GM19023 (cell line): ENCODE measurements around the gene HOOK2.
"Not testable (repeated sequence)": the region's sequence is repeated elsewhere in the genome, so short reads cannot be mapped to it uniquely, and the experiment has no call there.

Experiments used
- ATAC-seq: cut with Tn5 transposase; IDR thresholded peaks from one replicate; pipeline ENCODE4 v1.9.1; 2021; ENCODE audit warnings: mild to moderate bottlenecking, moderate library complexity; ENCODE audit not compliant: unreplicated experiment

HOOK2 gene

DNA sequence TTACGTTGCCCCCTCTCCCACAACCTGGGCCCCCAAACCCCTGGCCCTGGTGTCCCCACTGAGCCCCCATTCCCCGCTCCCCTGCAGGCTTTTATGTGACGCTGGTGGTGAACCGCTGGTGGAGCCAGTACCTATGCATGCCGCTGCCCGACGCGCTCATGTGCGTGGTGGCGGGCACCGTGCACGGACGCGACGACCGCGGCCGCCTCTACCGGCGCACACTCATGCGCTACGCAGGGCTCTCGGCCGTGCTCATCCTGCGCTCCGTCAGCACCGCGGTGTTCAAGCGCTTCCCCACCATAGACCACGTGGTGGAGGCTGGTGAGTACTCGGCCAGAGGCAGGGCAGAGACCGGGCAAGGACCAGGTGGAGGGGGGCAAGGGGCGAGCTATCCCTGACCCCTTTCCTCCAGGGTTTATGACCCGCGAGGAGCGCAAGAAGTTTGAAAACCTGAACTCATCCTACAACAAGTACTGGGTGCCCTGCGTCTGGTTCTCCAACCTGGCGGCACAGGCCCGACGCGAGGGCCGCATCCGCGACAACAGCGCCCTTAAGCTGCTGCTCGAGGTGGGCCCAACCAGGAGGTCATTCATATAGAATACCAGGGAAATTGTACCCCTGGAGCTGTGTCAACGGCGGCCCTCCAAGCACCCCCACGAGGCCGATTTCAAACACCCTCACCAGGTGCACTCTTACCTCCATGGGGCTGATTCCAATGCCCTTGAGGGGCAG is 20.7 kb downstream of the HOOK2 start:
- ATAC-seq, result no peak

DNA sequence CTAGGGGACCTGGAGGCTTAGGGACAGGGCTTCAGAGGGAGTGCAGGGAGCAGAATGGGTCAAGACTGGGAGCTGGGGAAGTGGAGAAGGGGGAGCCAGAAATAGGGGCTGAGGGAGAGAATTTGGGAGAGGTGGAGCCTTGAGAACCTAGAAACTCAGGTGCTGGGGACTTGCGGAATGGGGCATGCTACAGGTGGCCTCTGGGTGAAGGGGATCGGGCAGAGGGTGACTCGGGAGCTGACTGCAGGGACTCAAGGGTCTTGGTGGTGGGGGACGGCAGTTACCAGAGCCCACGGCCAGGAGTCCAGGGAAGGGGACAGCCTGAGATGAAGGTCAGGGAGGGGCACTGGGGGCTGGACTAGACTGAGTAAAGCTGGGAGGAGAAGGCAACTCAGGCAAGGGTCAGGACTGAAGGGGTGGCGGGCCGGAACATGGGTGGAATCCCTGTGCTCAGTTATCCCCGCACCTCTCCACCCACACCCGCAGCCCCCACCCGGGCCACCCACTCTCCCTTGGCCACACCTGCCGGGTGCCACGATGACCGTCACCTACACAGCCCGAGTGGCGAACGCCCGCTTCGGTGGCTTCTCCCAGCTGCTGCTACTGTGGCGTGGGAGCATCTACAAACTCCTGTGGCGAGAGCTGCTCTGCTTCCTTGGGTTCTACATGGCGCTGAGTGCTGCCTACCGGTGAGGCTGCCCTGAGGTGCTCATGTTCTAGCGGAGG is 23.1 kb downstream of the HOOK2 start:
- ATAC-seq, result no peak

DNA sequence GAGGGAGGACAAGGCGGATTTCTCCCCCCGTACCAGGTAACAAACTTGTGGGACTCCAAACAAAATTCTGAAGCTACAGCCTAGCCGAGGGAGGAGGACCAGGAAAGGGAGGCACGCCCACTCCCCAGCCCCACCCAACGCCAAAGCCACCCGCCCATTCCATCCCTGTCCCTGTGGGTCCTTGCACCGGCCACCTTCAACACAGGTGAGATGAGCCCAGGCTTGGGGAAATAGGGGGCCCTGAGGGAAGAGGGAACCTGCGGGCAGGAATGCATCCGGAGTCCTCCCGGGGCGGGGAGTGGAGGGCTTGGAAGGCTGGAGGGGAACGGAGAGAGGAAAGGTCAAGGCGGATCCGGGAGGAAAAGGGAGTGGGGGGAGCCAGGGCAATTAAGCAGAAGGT is 23.7 kb downstream of the HOOK2 start, which contains the start of gene BEST2:
Gene BEST2, plus strand, starts transcription at position 157 of the 400 bp plus-strand sequence. CDS start 802 bp downstream, outside the sequence.
- ATAC-seq, result no peak

DNA sequence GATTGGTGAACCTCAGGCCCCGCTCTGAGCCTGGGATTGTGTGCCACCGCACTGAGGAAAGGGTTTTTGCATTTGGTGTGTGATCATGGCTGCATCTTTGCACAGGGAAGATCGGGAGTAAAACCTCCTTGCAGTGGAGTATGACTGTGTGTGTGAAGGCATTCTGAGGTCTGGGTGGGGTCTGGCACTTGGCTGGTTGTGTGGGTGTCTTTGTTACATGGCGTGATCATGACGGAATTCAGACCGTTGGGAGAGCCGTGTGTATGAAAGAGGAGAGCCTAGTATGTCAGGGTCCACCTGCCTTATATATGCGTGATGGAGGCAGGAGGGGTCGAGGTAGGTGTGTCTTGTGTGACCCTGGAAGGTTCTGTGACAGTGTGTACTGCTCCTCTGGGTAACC is 24.5 kb downstream of the HOOK2 start:
- no peak for ATAC-seq

DNA sequence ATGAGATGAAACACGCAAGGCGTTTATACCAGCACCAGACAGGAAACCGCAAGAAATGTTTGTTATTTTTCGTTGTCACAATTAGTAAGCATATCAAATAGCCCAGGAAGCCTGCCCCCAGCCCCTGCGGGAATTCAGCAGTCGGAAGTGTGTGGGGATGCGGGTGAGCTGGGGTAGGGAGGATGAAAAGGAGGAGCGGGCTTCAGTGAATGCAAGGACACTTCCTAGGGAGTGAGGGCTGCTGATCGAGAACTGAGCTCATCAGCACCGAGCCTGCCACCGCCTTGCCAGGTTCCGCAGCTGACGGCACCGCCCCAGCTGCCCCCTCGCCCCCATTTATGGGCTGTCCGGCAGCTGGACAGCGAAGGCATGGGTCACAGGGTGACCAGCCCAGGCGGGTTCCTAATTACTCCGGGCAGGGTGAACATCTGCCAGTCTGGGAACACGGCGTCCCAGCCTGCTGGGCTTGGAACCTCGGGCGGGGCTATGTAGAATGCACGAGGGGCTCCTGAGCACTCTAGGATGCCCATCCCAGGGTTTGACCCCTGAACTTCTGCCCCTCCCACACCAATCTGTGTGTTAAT is 25.3 kb downstream of the HOOK2 start:
- ATAC-seq, result no peak

DNA sequence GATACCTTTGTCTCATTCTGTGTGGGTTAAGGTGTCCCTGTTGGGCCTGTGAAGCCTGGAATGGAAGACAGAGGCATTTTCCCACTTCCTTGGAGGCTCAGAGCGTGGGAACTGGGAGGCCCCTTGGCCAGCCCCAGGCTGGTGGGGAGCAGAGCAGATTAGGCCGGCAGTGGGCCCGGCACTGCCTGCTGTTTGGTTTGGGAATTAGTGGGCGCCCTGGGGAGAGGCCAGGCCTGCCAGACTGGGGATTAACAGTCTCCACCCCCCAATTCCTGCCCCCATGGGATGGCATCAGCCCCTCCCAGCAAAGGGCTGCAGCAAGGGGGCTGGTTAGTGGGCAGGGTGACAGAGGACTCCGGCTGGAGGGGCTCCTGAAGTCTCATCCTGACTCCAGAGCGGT is 26.9 kb downstream of the HOOK2 start:
- no peak for ATAC-seq

DNA sequence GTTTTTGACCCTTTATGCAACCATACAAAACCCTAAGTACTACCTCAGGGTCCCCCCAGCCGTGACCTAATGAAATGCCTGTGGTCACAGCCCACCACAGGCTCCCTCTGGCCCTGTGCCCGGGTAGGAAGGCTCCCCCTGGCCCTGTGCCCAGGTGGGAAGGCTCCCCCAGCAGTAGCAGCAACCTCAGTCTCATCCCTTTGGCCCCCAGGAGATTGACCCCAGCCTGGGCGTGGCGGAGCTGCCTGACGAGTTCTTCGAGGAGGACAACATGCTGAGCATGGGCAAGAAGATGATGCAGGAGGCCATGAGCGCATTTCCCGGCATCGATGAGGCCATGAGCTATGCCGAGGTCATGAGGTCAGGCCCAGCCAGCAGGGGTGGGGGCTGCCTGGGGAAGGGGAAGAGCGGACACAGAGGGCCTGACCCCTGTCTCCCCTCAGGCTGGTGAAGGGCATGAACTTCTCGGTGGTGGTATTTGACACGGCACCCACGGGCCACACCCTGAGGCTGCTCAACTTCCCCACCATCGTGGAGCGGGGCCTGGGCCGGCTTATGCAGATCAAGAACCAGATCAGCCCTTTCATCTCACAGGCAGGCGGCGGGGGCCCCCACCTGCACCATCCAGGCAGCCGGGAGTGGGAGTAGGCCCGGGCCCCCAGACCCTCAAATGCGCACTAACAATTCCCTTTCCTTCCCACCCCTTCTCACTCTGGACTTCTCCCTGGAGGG is 30.0 kb downstream of the HOOK2 start:
- ATAC-seq, result no peak

DNA sequence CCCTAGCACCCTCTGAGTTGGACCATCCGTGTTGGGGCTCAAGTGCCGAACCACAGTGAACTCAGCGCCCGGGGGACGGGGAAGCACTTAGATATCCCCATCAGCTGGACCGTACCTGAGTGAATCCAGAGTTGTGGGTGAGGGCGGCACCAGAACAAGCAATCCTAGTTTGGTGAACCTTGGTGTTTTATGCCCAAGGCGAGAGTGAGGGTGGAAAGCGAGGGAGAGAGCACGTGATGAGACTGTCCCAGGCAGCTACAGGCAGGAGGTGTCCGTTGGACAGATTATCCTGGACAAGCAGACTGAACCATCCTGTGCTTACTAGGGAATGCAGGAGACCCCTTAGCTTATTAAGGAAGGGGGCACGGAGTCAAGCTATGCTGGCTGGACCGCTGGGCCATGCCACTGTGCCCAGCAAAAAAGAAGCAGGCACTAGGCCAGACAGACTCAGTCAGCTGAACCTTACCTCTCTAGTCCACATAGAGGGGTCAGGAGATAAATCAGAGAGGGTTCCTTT is 37.5 kb downstream of the HOOK2 start:
- ATAC-seq, result no peak

DNA sequence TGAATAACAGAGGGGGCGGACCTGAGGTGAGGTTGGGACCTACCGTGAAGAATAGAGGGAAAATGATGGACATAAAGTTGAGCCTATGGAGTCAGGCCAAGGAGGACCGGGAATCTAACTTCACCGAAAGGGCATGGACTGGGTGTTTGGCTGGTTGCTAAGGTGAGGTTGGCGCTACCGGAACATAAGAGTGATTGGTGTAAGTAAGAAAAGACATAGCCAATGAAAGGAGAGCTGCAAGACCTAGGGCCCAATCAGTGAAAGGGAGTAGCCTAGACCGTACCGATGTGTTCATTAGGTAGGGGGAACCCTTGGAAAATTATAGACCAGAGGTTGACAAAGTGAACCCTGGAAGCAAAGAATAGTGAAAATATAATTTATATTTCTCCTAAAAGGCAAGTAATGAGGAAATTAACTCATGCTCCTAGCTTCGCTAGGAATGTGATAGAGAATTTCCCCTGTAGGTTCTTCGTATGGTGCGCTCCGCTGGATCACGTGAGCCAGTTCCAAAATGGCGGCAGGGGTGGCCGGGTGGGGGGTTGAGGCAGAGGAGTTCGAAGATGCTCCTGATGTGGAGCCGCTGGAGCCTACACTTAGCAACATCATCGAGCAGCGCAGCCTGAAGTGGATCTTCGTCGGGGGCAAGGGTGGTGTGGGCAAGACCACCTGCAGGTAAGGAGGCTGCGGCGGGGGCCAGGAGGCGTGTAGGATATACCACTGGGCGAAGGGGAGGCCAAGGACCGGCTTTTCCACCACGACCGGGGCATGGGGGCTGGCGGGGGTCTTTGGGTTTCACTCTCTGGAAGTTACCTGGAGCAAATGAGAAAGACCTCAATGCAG is 38.1 kb downstream of the HOOK2 start, which contains the start of gene GET3:
Gene GET3, plus strand, starts transcription at position 503 of the 840 bp plus-strand sequence. Its CDS starts 9 bp downstream, at position 512.
- ATAC-seq, result peak; percentile 72

DNA sequence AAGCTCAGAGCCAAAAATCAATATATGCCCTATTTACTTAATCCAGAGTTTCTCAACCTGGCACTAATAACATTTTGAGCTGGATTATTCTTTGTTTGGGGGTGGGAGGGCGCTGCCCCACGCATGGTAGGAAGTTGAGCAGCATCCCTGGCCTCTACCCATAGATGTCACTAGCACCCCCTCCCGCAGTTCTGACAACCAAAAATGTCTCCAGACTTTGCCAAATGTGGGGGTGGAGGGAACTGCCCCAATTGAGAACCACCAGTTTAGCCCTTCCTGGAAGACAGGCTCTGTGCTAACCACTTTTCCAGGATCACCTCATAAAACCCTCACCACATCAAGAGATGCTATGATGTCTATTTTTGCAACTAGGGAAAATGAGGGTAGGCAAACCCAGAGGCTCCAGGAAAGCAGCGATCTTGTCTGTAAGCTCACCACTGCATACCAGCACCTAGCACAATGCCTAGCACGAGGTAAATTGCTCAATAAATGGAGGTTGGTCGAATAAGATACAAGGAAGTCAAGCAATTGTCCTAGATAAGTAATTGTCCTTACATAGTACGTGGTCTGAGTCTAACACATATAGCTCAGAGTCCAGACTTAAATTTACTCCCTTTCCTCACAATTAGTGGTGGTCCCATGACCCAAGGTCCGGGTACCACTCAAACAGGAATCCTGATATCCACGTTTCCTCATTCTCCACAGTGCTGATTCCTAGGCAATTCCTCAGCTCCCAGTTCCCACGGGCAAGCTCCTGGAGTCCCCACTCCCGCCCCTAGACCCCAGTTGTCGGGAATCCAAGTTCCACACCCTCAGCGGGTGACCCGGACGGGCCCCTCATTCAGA is 41.8 kb downstream of the HOOK2 start:
- ATAC-seq, result no peak

DNA sequence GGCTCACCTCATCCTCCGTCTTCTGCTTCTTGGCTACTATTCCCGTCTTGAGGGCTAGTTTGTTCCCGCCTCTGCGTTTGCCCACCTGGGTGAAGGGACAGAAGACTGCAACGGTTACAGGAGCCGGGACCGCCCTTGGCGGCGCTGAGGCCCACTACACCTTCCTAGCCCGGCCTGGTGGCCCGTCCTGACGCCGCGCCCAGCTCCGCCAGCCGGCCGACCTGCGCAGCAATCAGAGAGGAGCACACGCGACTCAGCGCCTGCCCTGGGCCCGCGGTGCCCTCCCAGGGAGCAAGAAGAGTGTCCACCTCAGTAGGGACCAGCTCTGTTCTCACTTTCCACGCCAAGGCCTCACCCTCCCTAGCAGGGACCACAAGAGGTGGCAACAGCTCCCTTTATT is 44.0 kb downstream of the HOOK2 start:
- ATAC-seq, result no peak

DNA sequence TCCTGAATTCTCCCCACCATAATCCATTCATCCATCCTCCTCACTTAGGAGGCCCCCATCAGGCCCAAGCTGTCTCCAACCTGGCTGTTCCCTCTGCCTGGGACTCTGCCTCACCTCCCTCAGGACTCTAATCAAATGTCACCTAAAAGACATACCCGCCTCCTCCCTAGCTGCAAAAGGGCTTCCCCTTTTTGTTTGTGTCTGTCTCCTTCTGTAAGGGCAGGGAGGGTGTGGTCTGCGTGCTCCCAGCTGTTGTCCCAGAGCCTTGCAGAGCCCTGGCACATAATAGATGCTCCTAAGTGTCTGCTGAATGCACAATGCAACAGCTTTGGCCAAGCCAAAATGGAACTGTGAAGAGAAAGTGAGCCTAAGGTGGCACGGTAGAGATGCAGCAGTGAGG is 45.3 kb downstream of the HOOK2 start:
- no peak for ATAC-seq

DNA sequence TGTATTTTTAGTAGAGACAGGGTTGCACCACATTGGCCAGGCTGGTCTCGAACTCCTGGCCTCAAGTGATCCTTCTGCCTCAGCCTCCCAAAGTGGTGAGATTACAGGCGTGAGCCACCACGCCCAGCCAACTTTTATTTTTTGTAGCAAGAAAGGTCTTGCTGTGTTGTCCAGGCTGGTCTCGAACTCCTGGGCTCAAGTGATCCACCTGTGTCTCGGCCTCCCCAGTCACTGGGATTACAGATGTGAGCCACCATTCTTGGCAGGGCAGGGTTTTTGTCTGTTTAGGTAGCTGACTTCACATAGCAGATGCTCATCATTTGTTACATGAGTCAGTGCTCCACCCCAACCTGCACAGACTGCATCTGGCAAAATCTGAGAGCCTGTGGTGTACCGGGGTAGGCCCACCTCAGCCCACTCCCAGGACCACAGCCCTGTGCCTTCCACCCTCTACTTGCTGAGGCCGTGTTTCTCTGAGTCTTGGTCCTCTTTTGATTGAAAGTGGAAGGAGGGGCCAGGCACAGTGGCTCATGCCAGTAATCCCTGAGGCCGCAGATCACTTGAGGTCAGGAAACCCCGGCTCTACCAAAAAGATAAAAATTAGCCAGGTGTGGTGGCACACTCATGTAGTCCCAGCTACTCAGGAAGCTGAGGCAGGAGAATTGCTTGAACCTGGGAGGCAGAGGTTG is 47.5 kb downstream of the HOOK2 start:
- ATAC-seq, result no peak

DNA sequence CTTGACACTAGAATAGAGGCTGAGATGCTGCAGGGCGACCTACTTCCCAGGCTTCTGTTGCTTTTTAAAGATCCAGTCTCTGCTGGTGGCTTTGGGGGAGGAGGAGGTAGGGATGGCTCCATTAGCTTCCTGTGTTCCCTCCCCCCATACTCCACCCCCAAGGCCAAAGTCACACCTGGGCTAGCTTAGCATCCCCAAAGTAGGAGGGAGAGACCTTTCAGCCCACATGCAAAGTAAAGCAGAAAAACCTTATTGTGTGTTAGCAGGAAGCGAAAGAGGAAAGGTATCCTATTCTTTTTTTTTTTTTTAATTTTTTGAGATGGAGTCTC is 48.4 kb downstream of the HOOK2 start:
- no peak for ATAC-seq

DNA sequence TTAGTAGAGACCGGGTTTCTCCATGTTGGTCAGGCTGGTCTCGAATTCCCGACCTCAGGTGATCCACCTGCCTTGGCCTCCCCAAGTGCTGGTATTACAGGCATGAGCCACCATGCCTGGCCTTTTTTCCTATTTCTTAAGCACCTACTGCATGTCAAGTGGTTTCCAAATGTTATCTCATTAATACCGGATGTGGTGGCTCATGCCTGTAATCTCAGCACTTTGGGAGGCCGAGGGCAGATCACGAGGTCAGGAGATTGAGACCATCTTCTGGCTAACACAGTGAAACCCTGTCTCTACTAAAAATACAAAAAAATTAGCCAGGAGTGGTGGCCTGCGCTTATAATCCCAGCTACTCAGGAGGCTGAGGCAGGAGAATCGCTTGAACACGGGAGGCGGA is 49.7 kb downstream of the HOOK2 start:
- ATAC-seq, result not testable (repeated sequence)

DNA sequence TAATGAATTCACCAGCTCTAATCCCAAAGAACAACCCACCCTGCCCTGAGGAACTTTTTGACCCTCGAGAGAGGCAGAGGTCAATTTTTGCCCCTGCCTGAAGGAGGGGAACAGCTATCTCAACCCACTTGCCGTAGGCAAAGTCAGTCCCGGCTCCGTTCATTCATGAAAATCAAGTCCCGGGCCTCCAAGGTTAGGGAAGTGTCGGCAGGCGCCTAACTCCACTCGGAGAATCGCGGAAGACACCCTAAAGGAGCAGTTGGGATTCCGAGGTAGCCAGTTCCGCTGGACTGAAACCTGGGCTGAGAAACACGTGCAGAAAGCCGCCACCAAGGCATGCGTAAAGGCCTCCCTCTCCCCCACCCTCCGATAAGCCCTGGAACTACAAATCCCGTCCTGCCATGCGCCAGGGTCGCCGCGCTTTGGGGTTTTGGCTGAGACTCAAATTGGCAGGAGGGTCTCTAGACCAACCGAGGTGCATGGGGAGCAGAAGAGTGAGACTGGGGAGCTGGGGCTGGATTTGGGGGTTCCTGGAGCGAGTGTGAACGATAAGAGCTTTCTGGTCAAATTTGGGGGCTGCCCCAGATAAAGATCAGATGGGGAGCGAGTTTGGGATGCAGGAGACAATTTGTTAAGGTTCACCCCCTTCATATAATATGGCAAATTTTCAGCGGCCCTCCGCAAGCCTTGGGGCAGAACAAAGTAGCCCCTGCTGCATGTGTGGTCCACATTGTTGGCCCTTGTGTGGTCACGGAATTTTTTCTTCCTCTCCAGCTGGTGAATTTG is 51.5 kb downstream of the HOOK2 start, which contains the start of gene TNPO2:
Gene TNPO2, minus strand, starts transcription at position 292 of the 786 bp plus-strand sequence. CDS start 2,955 bp downstream, outside the sequence.
- no peak for ATAC-seq

DNA sequence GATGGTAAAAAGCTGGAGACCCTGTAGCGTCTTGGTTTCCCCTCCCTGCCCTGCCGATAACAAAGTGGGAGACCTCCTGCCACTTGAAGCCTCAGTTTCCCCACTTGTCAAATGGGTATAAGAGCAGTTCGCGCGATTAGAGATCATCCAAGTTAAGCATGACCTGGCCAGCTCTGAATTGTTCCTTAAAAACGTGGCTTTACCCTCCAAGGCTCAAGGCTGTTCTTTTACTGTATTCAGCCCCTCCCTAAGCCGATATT is 52.0 kb downstream of the HOOK2 start:
- ATAC-seq, result no peak
